ENCODE measurements around the gene CCDC50. TPM values are rescaled to one million over a fixed set of nuclear protein-coding genes. Genes with fewer than 3 reads are reported as not detected.

The CCDC50 gene
- total and polyA plus RNA-seq, 10 of the 15 experiments (the other 5 are each of a cell fraction or from before 2014, with no cell fraction given) = 46.7 to 150 (median 125) TPM

GRCh38 chr3:191328962-191329653 lies at the start of gene CCDC50 (continued):
- TF ChIP-seq CUX1 (IDR thresholded peaks at IDR 0.05; ENCODE audit: insufficient replicate concordance, low read depth, low read length) = peak; percentile 41
- TF ChIP-seq MYC (IDR thresholded peaks at IDR 0.05; ENCODE audit: insufficient read depth, insufficient read length, insufficient replicate concordance, low read length, severe bottlenecking) = no peak
- TF ChIP-seq USF2 (IDR thresholded peaks at IDR 0.05; ENCODE audit: borderline replicate concordance, low read depth, low read length) = no peak
- TF ChIP-seq NRF1 (conservative IDR thresholded peaks at IDR 0.05; ENCODE audit: low read depth, low read length) = no peak
- no peak for TF ChIP-seq TBL1XR1 (IDR thresholded peaks at IDR 0.05; ENCODE audit: low read depth, low read length)
- TF ChIP-seq MYB (IDR thresholded peaks at IDR 0.05; ENCODE audit: borderline replicate concordance, low read depth, low read length) = no peak
- peak; percentile 86 for TF ChIP-seq POLR2A (IDR thresholded peaks at IDR 0.05; ENCODE audit: low read depth, low read length)
- TF ChIP-seq ESRRA (IDR thresholded peaks at IDR 0.05; ENCODE audit: low read length) = no peak
- no peak for TF ChIP-seq SREBF2 (IDR thresholded peaks at IDR 0.05; ENCODE audit: low read length)
- 0 out of 4 replicates have a peak, but pooled peaks of 1 of the 2 experiments have one; percentile 45 for TF ChIP-seq ETV6 (conservative IDR thresholded peaks at IDR 0.05 in 1 of 2, IDR thresholded peaks at IDR 0.05 in 1 of 2; ENCODE audit: borderline replicate concordance in 1 of 2, low read depth in 1 of 2)
- peak; percentile 92 for TF ChIP-seq SMARCA5 (IDR thresholded peaks at IDR 0.05)
- TF ChIP-seq MXI1 (IDR thresholded peaks at IDR 0.05; ENCODE audit: low read depth, low read length) = 0 out of 2 replicates have a peak, but pooled peaks have one; percentile 13
- TF ChIP-seq WRNIP1 (IDR thresholded peaks at IDR 0.05; ENCODE audit: borderline replicate concordance, low read depth, low read length) = no peak
- peak; percentile 42 for TF ChIP-seq ATF7 (IDR thresholded peaks at IDR 0.05; ENCODE audit: low read depth)
- no peak for TF ChIP-seq ZBTB11 (CRISPR knock-in tag; IDR thresholded peaks at IDR 0.05)
- no peak for TF ChIP-seq SREBF1 (IDR thresholded peaks at IDR 0.05; ENCODE audit: low read length)
- peak; percentile 86 for TF ChIP-seq NBN (IDR thresholded peaks at IDR 0.05)
- TF ChIP-seq HCFC1 (IDR thresholded peaks at IDR 0.05; ENCODE audit: low read length) = no peak
- peak; percentile 97 for TF ChIP-seq CBFB (IDR thresholded peaks at IDR 0.05; ENCODE audit: low read depth)
- TF ChIP-seq TAF1 (IDR thresholded peaks at IDR 0.05; ENCODE audit: borderline replicate concordance, low read depth, low read length) = peak; percentile 65; the same call in 1 of the 2 replicates
- peak; percentile 77; the same call in 1 of the 2 replicates for TF ChIP-seq SIN3A (IDR thresholded peaks at IDR 0.05; ENCODE audit: low read depth, low read length)
- TF ChIP-seq POU2F2 (IDR thresholded peaks at IDR 0.05; ENCODE audit: borderline replicate concordance, low read depth, low read length) = peak; percentile 53; the same call in 1 of the 3 replicates

All from GM12878 (cell line).